H1 (cell line): ENCODE measurements around the gene ALDH3B1. TPM values are rescaled to one million over a fixed set of nuclear protein-coding genes. Genes with fewer than 3 reads are reported as not detected.

ENCODE experiments used
- CTCF ChIA-PET: fragments of 300-600 bp; sonication (Branson Sonifier 250); formaldehyde crosslinking; loops from one replicate; lab custom pipeline; 2021; ENCODE audit not compliant: partially characterized antibody; lab: Charles Lee
- POLR2A ChIA-PET: fragments of 300-600 bp; sonication (Branson Sonifier 250); formaldehyde crosslinking; loops from one replicate; lab custom pipeline; 2021; ENCODE audit warnings: inconsistent platforms; ENCODE audit not compliant: partially characterized antibody; lab: Charles Lee
- DNase-seq, 2 experiments: peaks; one replicate each; pipeline versions ENCODE4 v3.0.0 to v3.0.0-alpha.2; 2010 to 2022; ENCODE audit warnings: low spot score in 2 of 2, low read depth in 1 of 2, mixed read lengths in 1 of 2
- FAIRE-seq: peaks from 2 replicates; lab custom pipeline; 2011; peaks lifted over from hg19 to GRCh38; lab: Jason Lieb, UNC
- H2AFZ ChIP-seq: 2 replicates; pipeline ENCODE4 v1.8.1; 2012; ENCODE audit warnings: low read length, inconsistent platforms
- H2AK5ac ChIP-seq: 2 replicates; pipeline ENCODE4 v1.6.1; 2013; ENCODE audit warnings: low read depth, low read length
- H2BK120ac ChIP-seq: replicated peaks from 2 replicates; pipeline ENCODE3; 2013; ENCODE audit warnings: low read depth, low read length, inconsistent platforms
- H2BK12ac ChIP-seq: 2 replicates; pipeline ENCODE4 v1.6.1; 2013; ENCODE audit warnings: low read depth, low read length
- H2BK15ac ChIP-seq: 2 replicates; pipeline ENCODE4 v1.6.1; 2013; ENCODE audit warnings: low read length
- H2BK20ac ChIP-seq: 2 replicates; pipeline ENCODE4 v1.6.1; 2013; ENCODE audit warnings: low read length
- H2BK5ac ChIP-seq: 2 replicates; pipeline ENCODE4 v1.6.1; 2013; ENCODE audit warnings: low read depth, low read length
- H3K14ac ChIP-seq: 2 replicates; pipeline ENCODE4 v1.6.1; 2013; ENCODE audit warnings: inconsistent platforms; ENCODE audit not compliant: insufficient read length
- H3K18ac ChIP-seq: 2 replicates; pipeline ENCODE4 v1.6.1; 2013; ENCODE audit warnings: low read length; ENCODE audit errors: extremely low read depth
- H3K23ac ChIP-seq: 2 replicates; pipeline ENCODE4 v1.6.1; 2013; ENCODE audit warnings: inconsistent platforms; ENCODE audit not compliant: insufficient read length
- H3K23me2 ChIP-seq: 2 replicates; pipeline ENCODE4 v1.6.1; 2013; ENCODE audit warnings: low read depth, low read length
- H3K27ac ChIP-seq: 2 replicates; pipeline ENCODE4 v1.6.1; 2011; ENCODE audit warnings: low read depth, low read length, inconsistent platforms
- H3K27me3 ChIP-seq, 4 experiments: replicated peaks in 1 of 4; 1 replicate in 1 of 4; 2 replicates in 3 of 4; pipeline versions ENCODE4 v1.6.1 to v1.8.1; 2011 to 2013; ENCODE audit warnings: low read length in 3 of 4, mild to moderate bottlenecking in 3 of 4, inconsistent platforms in 2 of 4, mixed read lengths in 2 of 4, moderate library complexity in 1 of 4; ENCODE audit not compliant: control insufficient read depth in 3 of 4, insufficient read depth in 3 of 4; ENCODE audit errors: extremely low read depth in 1 of 4
- H3K36me3 ChIP-seq, 4 experiments: 2 replicates each; pipeline versions ENCODE4 v1.6.1 to v1.8.1; 2011 to 2013; ENCODE audit warnings: mild to moderate bottlenecking in 4 of 4, low read length in 3 of 4, moderate library complexity in 2 of 4, control low read depth in 1 of 4, inconsistent platforms in 1 of 4; ENCODE audit not compliant: insufficient read depth in 4 of 4, control insufficient read depth in 2 of 4
- H3K4ac ChIP-seq: replicated peaks from 2 replicates; pipeline ENCODE3; 2013; ENCODE audit warnings: low read length, low read depth, mixed read lengths, inconsistent platforms; ENCODE audit not compliant: insufficient read length
- H3K4me1 ChIP-seq, 4 experiments: replicated peaks in 1 of 4; 1 replicate in 1 of 4; 2 replicates in 3 of 4; pipeline versions ENCODE4 v1.6.1 to v1.8.1; 2011 to 2013; ENCODE audit warnings: low read length in 3 of 4, inconsistent platforms in 2 of 4, mixed read lengths in 1 of 4; ENCODE audit not compliant: insufficient read depth in 4 of 4, control insufficient read depth in 3 of 4
- H3K4me2 ChIP-seq, 2 experiments: 2 replicates each; pipeline versions ENCODE4 v1.6.1 to v1.8.1; 2011 to 2013; ENCODE audit warnings: low read depth in 2 of 2, low read length in 2 of 2, control low read depth in 1 of 2, inconsistent platforms in 1 of 2, mild to moderate bottlenecking in 1 of 2; ENCODE audit not compliant: insufficient read depth in 1 of 2
- H3K4me3 ChIP-seq, 4 experiments: fragments of 200-600, 300-600 bp in 1 of 4; sonication (generic), shearing (Covaris generic), sonication (Bioruptor Twin) in 1 of 4; 2 replicates each; pipeline versions ENCODE4 v1.5.1 to v1.8.1; 2011 to 2016; ENCODE audit warnings: low read length in 4 of 4, low read depth in 3 of 4, control low read depth in 2 of 4, inconsistent platforms in 2 of 4, mild to moderate bottlenecking in 2 of 4, mixed read lengths in 1 of 4, moderate library complexity in 1 of 4; ENCODE audit not compliant: insufficient read depth in 2 of 4; ENCODE audit errors: extremely low read depth in 1 of 4
- H3K56ac ChIP-seq: replicated peaks from 2 replicates; pipeline ENCODE3; 2013; ENCODE audit warnings: low read depth, mild to moderate bottlenecking, mixed read lengths, low read length, inconsistent platforms; ENCODE audit not compliant: insufficient read length
- H3K79me1 ChIP-seq: 2 replicates; pipeline ENCODE4 v1.6.1; 2013; ENCODE audit warnings: low read depth, low read length, control low read depth
- H3K79me2 ChIP-seq, 2 experiments: 2 replicates each; pipeline versions ENCODE4 v1.6.1 to v1.8.1; 2012 to 2013; ENCODE audit warnings: low read length in 2 of 2, mild to moderate bottlenecking in 2 of 2, inconsistent platforms in 1 of 2; ENCODE audit not compliant: insufficient read depth in 2 of 2, control insufficient read depth in 1 of 2
- H3K9ac ChIP-seq, 4 experiments: replicated peaks in 1 of 4; 1 replicate in 1 of 4; 2 replicates in 3 of 4; pipeline versions ENCODE4 v1.6.1 to v1.8.1; 2011 to 2013; ENCODE audit warnings: low read depth in 3 of 4, low read length in 3 of 4, control low read depth in 2 of 4, mild to moderate bottlenecking in 2 of 4, moderate library complexity in 2 of 4, inconsistent platforms in 1 of 4; ENCODE audit errors: extremely low read depth in 1 of 4
- H3K9me3 ChIP-seq, 2 experiments: 2 replicates each; pipeline versions ENCODE4 v1.6.1 to v1.8.1; 2012 to 2013; ENCODE audit warnings: mild to moderate bottlenecking in 2 of 2, moderate library complexity in 2 of 2, control low read depth in 1 of 2, inconsistent platforms in 1 of 2, low read depth in 1 of 2, low read length in 1 of 2, mixed read lengths in 1 of 2; ENCODE audit not compliant: insufficient read depth in 2 of 2
- H4K20me1 ChIP-seq, 2 experiments: replicated peaks in 1 of 2; 2 replicates each; pipeline versions ENCODE3 to v1.8.1; 2011 to 2013; ENCODE audit warnings: inconsistent platforms in 2 of 2, low read length in 2 of 2, mild to moderate bottlenecking in 1 of 2; ENCODE audit not compliant: insufficient read depth in 2 of 2, control insufficient read depth in 1 of 2
- H4K5ac ChIP-seq: 2 replicates; pipeline ENCODE4 v1.6.1; 2013; ENCODE audit warnings: low read length, low read depth, mixed read lengths, inconsistent platforms; ENCODE audit not compliant: insufficient read length
- H4K8ac ChIP-seq: 2 replicates; pipeline ENCODE4 v1.8.0; 2013; ENCODE audit warnings: mild to moderate bottlenecking, moderate library complexity, low read length, inconsistent platforms; ENCODE audit not compliant: insufficient read depth; ENCODE audit errors: extremely low read depth
- H4K91ac ChIP-seq: replicated peaks from 2 replicates; pipeline ENCODE3; 2013; ENCODE audit warnings: low read length, mixed read lengths, inconsistent platforms; ENCODE audit not compliant: insufficient read length
- E2F6 ChIP-seq: IDR thresholded peaks from 2 replicates; pipeline ENCODE4 v1.6.1; 2012; ENCODE audit warnings: inconsistent platforms
- TEAD4 ChIP-seq: IDR thresholded peaks from 2 replicates; pipeline ENCODE4 v1.6.1; 2012; ENCODE audit warnings: low read depth, low read length, inconsistent platforms, mixed read lengths
- WGBS, 2 experiments: shearing (Covaris generic) in 1 of 2; methylation state at CpG; one replicate each; pipeline versions ENCODE4 v1.1.6 to v1.1.7; 2013 to 2015; ENCODE audit warnings: low lambda C conversion rate in 2 of 2, mixed read lengths in 2 of 2, inconsistent platforms in 1 of 2, low coverage in 1 of 2, missing lambda C conversion rate in 1 of 2; ENCODE audit not compliant: insufficient replicate concordance in 2 of 2, insufficient coverage in 1 of 2, insufficient read length in 1 of 2; ENCODE audit errors: extremely low coverage in 1 of 2, missing lambda C conversion rate in 1 of 2; 5-methylcytosine and 5-hydroxymethylcytosine counted together
- polyA plus RNA-seq, 7 experiments: library from polyadenylated mRNA; depleted of rRNA in 3 of 7; stranded (reverse) in 5 of 7; unstranded in 2 of 7; fragments of >200 nt in 5 of 7; fragments of 200-250 nt in 2 of 7; gene quantifications; 1 replicate in 5 of 7; 2 replicates in 1 of 7; 4 replicates in 1 of 7; pipeline versions ENCODE4 v1.2.1 to v1.2.3, GENCODE V29; 2011 to 2013; ENCODE audit warnings: missing spikeins in 2 of 7, mixed read lengths in 2 of 7
- total RNA-seq: library from RNA; stranded (reverse); fragmentation: NEBNext Ultra II Directional; extraction: Animal tissue kit (Norgen Biotek cat#: 25700); gene quantifications from 2 replicates; pipeline ENCODE4 v1.2.1, GENCODE V29; 2021

ALDH3B1 gene
- total and polyA plus RNA-seq, 2 of the 8 experiments (the other 6 are each of a cell fraction or from before 2014, with no cell fraction given) = 0.32 to 0.47 TPM

GRCh38 chr11:68040101-68040956 lies 30.2 kb downstream of the ALDH3B1 start:
- Histone ChIP-seq H2BK20ac (peak overlapping the region; percentile 72; the same call in 1 of the 2 replicates), H3K79me2 (no peaks in the 10 kb centered on the region), H2BK12ac (peak overlapping the region; percentile 90; the same call in 1 of the 2 replicates), H3K4me3 (no peak overlapping the region), H2BK15ac (peak overlapping the region; percentile 53), H3K14ac (no peak overlapping the region), H2BK5ac (peak overlapping the region; percentile 88), H3K4me1 (peaks cover 4 to 27% (median 20%) of the 10 kb centered on the region in 4 experiments), H3K27ac (peak overlapping the region; percentile 24; the same call in 1 of the 2 replicates), H4K8ac (peak overlapping the region; percentile 90), H3K56ac (no peak overlapping the region), H2BK120ac (no peak overlapping the region), H3K23me2 (no peaks in the 10 kb centered on the region; the same call in 1 of the 2 replicates), H3K18ac (peak overlapping the region; percentile 62), H2AK5ac (no peak overlapping the region; the same call in 1 of the 2 replicates), H4K5ac (peak overlapping the region; percentile 1), H4K91ac (peak overlapping the region; percentile 15), H2AFZ (no peak overlapping the region), H3K4me2 (peak overlapping the region in 1 of 2 experiments; percentile 37; a peak in 2 of 4 replicates), H3K79me1 (no peaks in the 10 kb centered on the region), H3K4ac (no peak overlapping the region), H3K9ac (no peak overlapping the region), H3K23ac (no peak overlapping the region), H4K20me1 (peaks cover 0 to 4% of the 10 kb centered on the region in 2 experiments), H3K27me3 (no peaks in the 10 kb centered on the region), H3K36me3 (no peaks in the 10 kb centered on the region), H3K9me3 (no peaks in the 10 kb centered on the region)
- DNase-seq = peak; percentile 36 to 61
- no peak for FAIRE-seq
- 76% methylated on average over 21 of the region's 22 CpGs; no CpG with 5 or more reads in 1 of the 2 experiments for WGBS, 2 experiments
- TF ChIP-seq E2F6 (peak; percentile 37; the same call in 1 of the 2 replicates), TEAD4 (no peak)
- ChIA-PET POLR2A (interaction anchor here (1.1 to 16.6 kb wide), 4 partner anchors 8 to 172 kb away, joined by 3 to 183 read pairs (median 14); partner anchors contain the start of gene NDUFS8), CTCF (interaction anchor here (0.6 to 2.7 kb wide), 9 partner anchors 10 to 169 kb away, joined by 3 to 18 read pairs (median 3); partner anchors contain the start of genes ALDH3B1 and NDUFS8)
